ENCODE results near the gene CCAR1.

The CCAR1 gene

DNA sequence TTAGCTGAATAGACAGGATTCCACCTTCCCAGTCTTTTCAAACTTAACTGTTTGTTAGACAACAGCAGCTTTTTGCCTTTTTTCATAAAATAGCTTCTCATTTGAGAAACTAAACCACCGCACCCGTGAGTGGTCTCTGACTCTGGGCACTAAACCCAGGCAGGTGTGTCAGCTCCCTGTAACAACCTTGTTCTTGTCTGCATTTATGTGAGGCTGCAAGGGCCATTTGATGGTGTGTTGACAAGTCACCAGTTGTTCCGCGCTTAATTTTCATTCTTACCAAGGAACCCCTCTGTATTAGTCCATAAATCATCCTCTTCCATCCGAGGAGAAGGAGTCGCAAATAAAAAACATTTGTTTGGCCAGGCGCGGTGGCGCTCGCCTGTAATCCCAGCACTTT is 107.8 kb downstream of the CCAR1 start:
- TF ChIP-seq, protein P1, sequence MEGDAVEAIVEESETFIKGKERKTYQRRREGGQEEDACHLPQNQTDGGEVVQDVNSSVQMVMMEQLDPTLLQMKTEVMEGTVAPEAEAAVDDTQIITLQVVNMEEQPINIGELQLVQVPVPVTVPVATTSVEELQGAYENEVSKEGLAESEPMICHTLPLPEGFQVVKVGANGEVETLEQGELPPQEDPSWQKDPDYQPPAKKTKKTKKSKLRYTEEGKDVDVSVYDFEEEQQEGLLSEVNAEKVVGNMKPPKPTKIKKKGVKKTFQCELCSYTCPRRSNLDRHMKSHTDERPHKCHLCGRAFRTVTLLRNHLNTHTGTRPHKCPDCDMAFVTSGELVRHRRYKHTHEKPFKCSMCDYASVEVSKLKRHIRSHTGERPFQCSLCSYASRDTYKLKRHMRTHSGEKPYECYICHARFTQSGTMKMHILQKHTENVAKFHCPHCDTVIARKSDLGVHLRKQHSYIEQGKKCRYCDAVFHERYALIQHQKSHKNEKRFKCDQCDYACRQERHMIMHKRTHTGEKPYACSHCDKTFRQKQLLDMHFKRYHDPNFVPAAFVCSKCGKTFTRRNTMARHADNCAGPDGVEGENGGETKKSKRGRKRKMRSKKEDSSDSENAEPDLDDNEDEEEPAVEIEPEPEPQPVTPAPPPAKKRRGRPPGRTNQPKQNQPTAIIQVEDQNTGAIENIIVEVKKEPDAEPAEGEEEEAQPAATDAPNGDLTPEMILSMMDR (IDR thresholded peaks at IDR 0.05), result no peak
- Histone ChIP-seq H3K27ac (no peak overlapping the region), H3K4me3 (ENCODE audit: low read depth in 1 of 2, low read length in 1 of 2) (no peak overlapping the region), H3K36me3 (no peaks in the 10 kb centered on the region), H3K9me3 (no peaks in the 10 kb centered on the region), H3K27me3 (peaks cover 63% of the 10 kb centered on the region), H3K4me1 (ENCODE audit: control insufficient read depth in 1 of 2, insufficient read depth in 1 of 2, low read depth in 1 of 2, low read length in 1 of 2) (peaks cover 6 to 8% of the 10 kb centered on the region in 2 experiments)

DNA sequence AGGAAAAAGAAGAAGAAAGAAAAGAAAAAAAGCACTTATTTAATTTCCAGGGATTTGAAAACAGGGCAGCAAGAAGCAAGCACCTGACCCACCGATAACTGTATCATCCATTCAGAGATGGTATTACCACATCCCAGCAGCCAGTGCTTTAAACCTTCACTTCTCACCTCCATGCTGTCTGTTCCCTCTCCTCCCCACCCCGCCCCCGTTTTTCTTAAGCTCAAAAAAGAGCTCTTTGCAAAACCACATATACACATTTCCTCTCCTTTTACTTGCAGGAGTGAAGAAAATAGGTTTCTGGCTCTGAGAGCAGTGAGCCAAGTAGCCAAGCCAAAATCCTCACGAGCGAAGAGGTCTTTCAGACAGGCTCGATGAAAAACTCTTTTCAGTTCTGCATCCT is 108.5 kb downstream of the CCAR1 start:
- no peaks in the 10 kb centered on the region for H3K9me3 ChIP-seq
- peaks cover 6 to 8% of the 10 kb centered on the region in 2 experiments for H3K4me1 ChIP-seq (ENCODE audit: control insufficient read depth in 1 of 2, insufficient read depth in 1 of 2, low read depth in 1 of 2, low read length in 1 of 2)
- H3K36me3 ChIP-seq, result no peaks in the 10 kb centered on the region
- no peak overlapping the region for H3K4me3 ChIP-seq (ENCODE audit: low read depth in 1 of 2, low read length in 1 of 2)
- TF ChIP-seq, protein P1 (IDR thresholded peaks at IDR 0.05), result no peak
- peaks cover 63% of the 10 kb centered on the region for H3K27me3 ChIP-seq
- no peak overlapping the region for H3K27ac ChIP-seq

DNA sequence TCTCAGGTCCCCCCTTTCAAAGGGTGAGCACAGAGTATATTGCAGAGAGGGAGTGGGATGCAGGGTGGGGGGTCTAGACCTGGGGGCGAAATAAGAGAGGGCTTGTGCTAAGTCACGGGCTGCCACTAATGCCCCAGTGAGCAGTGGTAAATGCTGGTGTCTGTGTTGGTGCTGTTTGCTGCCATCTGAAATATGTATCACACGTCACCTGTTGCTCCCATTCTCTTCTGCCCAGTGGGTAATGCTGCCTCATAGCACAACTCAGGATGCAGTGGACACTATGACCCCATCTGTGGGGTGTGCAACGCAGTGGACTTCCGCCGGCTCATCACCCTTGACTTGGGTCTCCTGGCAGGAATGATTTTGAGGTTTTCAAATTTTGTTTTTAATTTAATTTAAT is 108.9 kb downstream of the CCAR1 start:
- TF ChIP-seq, protein P1 (IDR thresholded peaks at IDR 0.05), result no peak
- H3K27me3 ChIP-seq, result peaks cover 61% of the 10 kb centered on the region

DNA sequence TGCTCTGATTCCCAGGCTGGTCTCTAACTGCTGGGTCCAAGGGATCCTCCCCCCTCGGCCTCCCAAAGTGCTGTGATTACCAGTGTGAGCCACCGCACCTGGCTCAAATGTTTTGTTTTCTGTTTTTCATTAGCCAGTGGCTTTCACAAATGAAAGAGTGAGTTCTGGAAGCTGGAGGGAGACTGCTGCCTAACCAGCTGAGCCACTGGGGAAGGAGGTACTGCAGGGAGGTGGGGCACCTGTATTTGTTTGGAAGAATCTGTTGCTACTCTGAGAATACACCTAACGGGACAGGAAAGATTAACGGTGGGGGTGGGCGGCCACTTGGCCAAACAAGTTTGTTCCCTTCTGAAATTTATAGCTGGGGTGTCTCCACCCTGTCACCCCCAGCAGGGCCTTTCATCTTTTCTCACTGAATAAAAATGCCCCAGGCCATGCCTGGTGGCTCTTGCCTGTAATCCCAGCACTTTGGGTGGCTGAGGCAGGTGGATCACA is 111.0 kb downstream of the CCAR1 start:
- Histone ChIP-seq H3K4me1 (ENCODE audit: control insufficient read depth in 1 of 2, insufficient read depth in 1 of 2, low read depth in 1 of 2, low read length in 1 of 2) (peaks cover 2 to 6% of the 10 kb centered on the region in 2 experiments), H3K27ac (no peak overlapping the region), H3K36me3 (no peaks in the 10 kb centered on the region), H3K27me3 (peaks cover 41% of the 10 kb centered on the region), H3K4me3 (ENCODE audit: low read depth in 1 of 2, low read length in 1 of 2) (no peak overlapping the region), H3K9me3 (no peaks in the 10 kb centered on the region)
- TF ChIP-seq, protein P1 (IDR thresholded peaks at IDR 0.05), result no peak

More for the DNA sequence above, 108.9 kb downstream of the CCAR1 start:
- Histone ChIP-seq H3K9me3 (no peaks in the 10 kb centered on the region), H3K27ac (no peak overlapping the region), H3K36me3 (no peaks in the 10 kb centered on the region), H3K4me1 (ENCODE audit: control insufficient read depth in 1 of 2, insufficient read depth in 1 of 2, low read depth in 1 of 2, low read length in 1 of 2) (peaks cover 6 to 8% of the 10 kb centered on the region in 2 experiments), H3K4me3 (ENCODE audit: low read depth in 1 of 2, low read length in 1 of 2) (no peak overlapping the region)

DNA sequence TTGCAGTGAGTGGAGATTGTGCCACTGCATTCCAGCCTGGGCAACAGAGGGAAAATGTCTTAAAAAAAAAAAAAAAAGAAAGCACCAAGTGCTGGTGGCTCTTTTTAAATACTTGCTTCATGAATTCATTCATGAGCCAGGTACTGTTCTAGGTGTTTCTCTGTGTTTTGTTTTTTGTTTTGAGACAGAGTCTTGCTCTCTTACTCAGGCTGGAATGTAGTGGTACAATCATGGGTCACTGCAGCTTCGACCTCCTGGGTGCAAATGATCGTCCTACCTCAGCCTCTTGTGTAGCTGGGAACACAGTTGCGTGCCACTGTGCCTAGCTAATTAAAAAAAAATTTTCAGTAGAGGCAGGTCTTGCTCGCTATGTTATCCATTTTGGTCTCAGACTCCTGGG is 111.6 kb downstream of the CCAR1 start:
- TF ChIP-seq, protein P1 (IDR thresholded peaks at IDR 0.05), result no peak
- no peaks in the 10 kb centered on the region for H3K36me3 ChIP-seq
- H3K27me3 ChIP-seq, result peaks cover 36% of the 10 kb centered on the region
- no peak overlapping the region for H3K4me3 ChIP-seq (ENCODE audit: low read depth in 1 of 2, low read length in 1 of 2)
- H3K4me1 ChIP-seq (ENCODE audit: control insufficient read depth in 1 of 2, insufficient read depth in 1 of 2, low read depth in 1 of 2, low read length in 1 of 2), result peaks cover 0 to 2% of the 10 kb centered on the region in 2 experiments
- no peak overlapping the region for H3K27ac ChIP-seq
- no peaks in the 10 kb centered on the region for H3K9me3 ChIP-seq
